CD4-positive, alpha-beta T cell treated with Interleukin-21 for 1 hour (primary cell): ENCODE results near the gene CFAP53.
"Not testable (repeated sequence)": the region's sequence is repeated elsewhere in the genome, so short reads cannot be mapped to it uniquely, and the experiment has no call there.

Experiments used
- DNase-seq: peaks from one replicate; pipeline ENCODE4 v3.0.0-alpha.2; 2020

The CFAP53 gene

GRCh38 chr18:50268022-50268747 is 1.9 kb upstream of the CFAP53 start:
- DNase-seq = peak; percentile 81

- no peak for DNase-seq
These were observed 3.3 kb downstream of the CFAP53 start for GRCh38 chr18:50262977-50263376.

GRCh38 chr18:50250935-50251334 is 15.4 kb downstream of the CFAP53 start:
- DNase-seq = no peak

- DNase-seq = no peak
These were observed 16.7 kb downstream of the CFAP53 start for GRCh38 chr18:50249576-50249975.

- no peak for DNase-seq
These were observed 18.7 kb downstream of the CFAP53 start for GRCh38 chr18:50247561-50247960.

- DNase-seq = not testable (repeated sequence)
These were observed 24.5 kb downstream of the CFAP53 start for GRCh38 chr18:50241768-50242167.

- no peak for DNase-seq
These were observed 26.2 kb downstream of the CFAP53 start for GRCh38 chr18:50240080-50240563.

- DNase-seq = no peak
These were observed 33.9 kb downstream of the CFAP53 start for GRCh38 chr18:50232419-50232818.

GRCh38 chr18:50231621-50232020 is 34.7 kb downstream of the CFAP53 start:
- no peak for DNase-seq

- DNase-seq = not testable (repeated sequence)
These were observed 46.0 kb downstream of the CFAP53 start for GRCh38 chr18:50220249-50220648.

- DNase-seq = peak; percentile 42
These were observed 47.7 kb downstream of the CFAP53 start for GRCh38 chr18:50218432-50219197.

GRCh38 chr18:50209311-50209710 is 57.0 kb downstream of the CFAP53 start:
- DNase-seq = no peak

GRCh38 chr18:50207722-50208121 is 58.6 kb downstream of the CFAP53 start:
- DNase-seq = no peak

- DNase-seq = no peak
These were observed 62.3 kb downstream of the CFAP53 start for GRCh38 chr18:50203801-50204604.

GRCh38 chr18:50201476-50202018 is 64.7 kb downstream of the CFAP53 start:
- DNase-seq = no peak

- no peak for DNase-seq
These were observed 66.4 kb downstream of the CFAP53 start for GRCh38 chr18:50199921-50200320.

- DNase-seq = no peak
These were observed 66.9 kb downstream of the CFAP53 start for GRCh38 chr18:50199346-50199855.

GRCh38 chr18:50196261-50196660 is 70.0 kb downstream of the CFAP53 start:
- DNase-seq = no peak

- no peak for DNase-seq
These were observed 70.6 kb downstream of the CFAP53 start for GRCh38 chr18:50195689-50196088.

GRCh38 chr18:50194631-50195532 is 71.4 kb downstream of the CFAP53 start, which contains the start of gene MYO5B:
TSS of gene MYO5B (minus strand) at chr18:50195147. CDS start at chr18:50194793, 354 bp downstream.
- DNase-seq = peak; percentile 30
